Neural cell (in vitro differentiated cells): Measurements from ENCODE around the gene ABHD17A. TPM values are rescaled to one million over a fixed set of nuclear protein-coding genes. Genes with fewer than 3 reads are reported as not detected.

Experiments
- H2AFZ ChIP-seq: fragments of 200-600, 300-800 bp; sonication (generic), shearing (Covaris generic); 2 replicates; pipeline ENCODE4 v1.6.0; 2014; ENCODE audit warnings: low read depth, mild to moderate bottlenecking, antibody characterized with exemption, low read length, moderate library complexity
- H3F3A ChIP-seq: fragments of 200-600 bp; shearing (Covaris generic); 2 replicates; pipeline ENCODE4 v1.6.1; 2016; ENCODE audit warnings: mild to moderate bottlenecking, moderate library complexity, mixed read lengths, antibody characterized with exemption, low read length; ENCODE audit not compliant: insufficient read depth, poor library complexity, severe bottlenecking
- H3K27ac ChIP-seq: fragments of 200-600, 300-800 bp; sonication (generic), shearing (Covaris generic); 2 replicates; pipeline ENCODE4 v1.5.1; 2014; ENCODE audit warnings: mild to moderate bottlenecking, low read length, moderate library complexity
- H3K27me3 ChIP-seq: fragments of 300-800, 200-600 bp; sonication (generic), shearing (Covaris generic); 2 replicates; pipeline ENCODE4 v1.6.0; 2014; ENCODE audit warnings: mild to moderate bottlenecking, low read depth, low read length, moderate library complexity; ENCODE audit not compliant: insufficient read depth
- H3K36me3 ChIP-seq: fragments of 300-800, 200-600 bp; sonication (generic), shearing (Covaris generic); 2 replicates; pipeline ENCODE4 v1.5.1; 2014; ENCODE audit warnings: mild to moderate bottlenecking, antibody characterized with exemption, low read length, moderate library complexity; ENCODE audit not compliant: insufficient read depth
- H3K4me2 ChIP-seq: fragments of 300-800, 200-600 bp; sonication (generic), shearing (Covaris generic); 2 replicates; pipeline ENCODE4 v1.6.0; 2014; ENCODE audit warnings: mild to moderate bottlenecking, low read length
- H3K4me3 ChIP-seq: fragments of 300-800, 200-600 bp; sonication (generic), shearing (Covaris generic); 2 replicates; pipeline ENCODE4 v1.5.1; 2014; ENCODE audit warnings: mild to moderate bottlenecking, low read length, moderate library complexity
- H3K79me2 ChIP-seq: fragments of 200-600 bp; shearing (Covaris generic); replicated peaks from 2 replicates; pipeline ENCODE4 v1.6.0; 2014; ENCODE audit warnings: mild to moderate bottlenecking, low read length, moderate library complexity; ENCODE audit not compliant: insufficient read depth
- H3K9ac ChIP-seq: fragments of 300-800, 200-600 bp; sonication (generic), shearing (Covaris generic); 2 replicates; pipeline ENCODE4 v1.6.1; 2016; ENCODE audit warnings: mild to moderate bottlenecking, low read length, mixed read lengths
- H3K9me2 ChIP-seq: fragments of 200-600 bp; shearing (Covaris generic); 2 replicates; pipeline ENCODE4 v1.6.1; 2016; ENCODE audit warnings: mild to moderate bottlenecking, low read length, mixed read lengths; ENCODE audit not compliant: insufficient read depth
- H3K9me3 ChIP-seq: fragments of 200-600, 300-800 bp; sonication (generic), shearing (Covaris generic); 2 replicates; pipeline ENCODE4 v1.6.1; 2016; ENCODE audit warnings: mild to moderate bottlenecking, mixed run types, low read length, moderate library complexity, mixed read lengths
- H4K20me1 ChIP-seq: fragments of 200-600 bp; shearing (Covaris generic); 2 replicates; pipeline ENCODE4 v1.6.1; 2016; ENCODE audit warnings: mild to moderate bottlenecking, mixed run types; ENCODE audit not compliant: insufficient read depth
- EP300 ChIP-seq: fragments of 450-650 bp; conservative IDR thresholded peaks from 2 replicates; pipeline ENCODE4 v1.6.1; 2014; ENCODE audit warnings: antibody characterized with exemption, mild to moderate bottlenecking, moderate library complexity; ENCODE audit not compliant: poor library complexity, severe bottlenecking
- EZH2 ChIP-seq: fragments of 200-600, 300-800 bp; shearing (Covaris generic), sonication (generic); IDR thresholded peaks from 2 replicates; pipeline ENCODE4 v1.6.1; 2014; ENCODE audit warnings: antibody characterized with exemption, low read length, borderline replicate concordance, mild to moderate bottlenecking; ENCODE audit not compliant: insufficient read depth, poor library complexity, severe bottlenecking
- MXI1 ChIP-seq: fragments of 450-650 bp; conservative IDR thresholded peaks from 2 replicates; pipeline ENCODE4 v1.6.1; 2014; ENCODE audit warnings: antibody characterized with exemption, mild to moderate bottlenecking; ENCODE audit not compliant: poor library complexity, severe bottlenecking
- POLR2AphosphoS5 ChIP-seq: IDR thresholded peaks from 2 replicates; pipeline ENCODE4 v1.6.1; 2012
- RAD21 ChIP-seq: fragments of 450-650 bp; conservative IDR thresholded peaks from 2 replicates; pipeline ENCODE4 v1.6.1; 2014; ENCODE audit warnings: antibody characterized with exemption, mild to moderate bottlenecking, moderate library complexity
- SMC3 ChIP-seq: fragments of 450-650 bp; conservative IDR thresholded peaks from 2 replicates; pipeline ENCODE4 v1.6.1; 2014; ENCODE audit warnings: antibody characterized with exemption, mild to moderate bottlenecking, moderate library complexity; ENCODE audit not compliant: poor library complexity
- TAF1 ChIP-seq: IDR thresholded peaks from 2 replicates; pipeline ENCODE4 v1.6.1; 2012; ENCODE audit warnings: low read depth
- polyA plus RNA-seq: library from polyadenylated mRNA; depleted of rRNA; stranded (reverse); fragments of >200 nt; gene quantifications from 2 replicates; pipeline ENCODE4 v1.2.3, GENCODE V29; 2014
- TF ChIP-seq, protein P1 (sequence below): fragments of 450-650 bp; IDR thresholded peaks from 2 replicates; pipeline ENCODE4 v1.5.1; 2014; ENCODE audit warnings: antibody characterized with exemption, mild to moderate bottlenecking, moderate library complexity; ENCODE audit not compliant: poor library complexity, severe bottlenecking
- TF ChIP-seq, protein P2 (sequence below): IDR thresholded peaks from 2 replicates; pipeline ENCODE4 v1.6.1; 2012; ENCODE audit warnings: borderline replicate concordance

The ABHD17A gene
- polyA plus RNA-seq, 1 donor from 2014 or later: 116 TPM

DNA sequence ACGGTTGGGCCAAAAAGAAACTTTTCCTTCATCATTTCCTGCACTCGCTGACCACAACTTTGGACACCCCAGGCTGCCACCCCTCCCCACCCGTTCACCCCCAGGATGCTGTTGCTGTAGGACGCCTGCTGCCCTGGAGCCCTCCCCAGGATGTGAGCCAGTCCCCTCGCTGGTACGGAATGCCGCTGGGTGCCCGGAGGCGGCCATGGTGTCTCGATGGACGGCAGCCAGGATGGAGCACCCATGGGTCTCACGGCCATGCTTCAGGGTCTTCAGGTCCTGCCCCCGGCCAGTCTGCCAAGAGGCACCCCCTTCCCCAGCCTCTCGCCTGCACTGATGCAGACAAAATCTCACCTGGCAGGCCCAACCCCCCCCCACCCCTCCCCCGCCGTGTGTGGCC is 40.2 kb upstream of the ABHD17A start:
- no peak overlapping the region for H3K4me3 ChIP-seq
- H2AFZ ChIP-seq: no peak overlapping the region
- no peaks in the 10 kb centered on the region for H3K79me2 ChIP-seq
- H3K27me3 ChIP-seq: no peaks in the 10 kb centered on the region
- no peaks in the 10 kb centered on the region for H3F3A ChIP-seq
- no peaks in the 10 kb centered on the region for H3K36me3 ChIP-seq
- H4K20me1 ChIP-seq: no peaks in the 10 kb centered on the region
- H3K9ac ChIP-seq: no peak overlapping the region
- no peak overlapping the region for H3K27ac ChIP-seq
- no peak for TF ChIP-seq MXI1
- TF ChIP-seq, protein P1, sequence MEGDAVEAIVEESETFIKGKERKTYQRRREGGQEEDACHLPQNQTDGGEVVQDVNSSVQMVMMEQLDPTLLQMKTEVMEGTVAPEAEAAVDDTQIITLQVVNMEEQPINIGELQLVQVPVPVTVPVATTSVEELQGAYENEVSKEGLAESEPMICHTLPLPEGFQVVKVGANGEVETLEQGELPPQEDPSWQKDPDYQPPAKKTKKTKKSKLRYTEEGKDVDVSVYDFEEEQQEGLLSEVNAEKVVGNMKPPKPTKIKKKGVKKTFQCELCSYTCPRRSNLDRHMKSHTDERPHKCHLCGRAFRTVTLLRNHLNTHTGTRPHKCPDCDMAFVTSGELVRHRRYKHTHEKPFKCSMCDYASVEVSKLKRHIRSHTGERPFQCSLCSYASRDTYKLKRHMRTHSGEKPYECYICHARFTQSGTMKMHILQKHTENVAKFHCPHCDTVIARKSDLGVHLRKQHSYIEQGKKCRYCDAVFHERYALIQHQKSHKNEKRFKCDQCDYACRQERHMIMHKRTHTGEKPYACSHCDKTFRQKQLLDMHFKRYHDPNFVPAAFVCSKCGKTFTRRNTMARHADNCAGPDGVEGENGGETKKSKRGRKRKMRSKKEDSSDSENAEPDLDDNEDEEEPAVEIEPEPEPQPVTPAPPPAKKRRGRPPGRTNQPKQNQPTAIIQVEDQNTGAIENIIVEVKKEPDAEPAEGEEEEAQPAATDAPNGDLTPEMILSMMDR: no peak
- TF ChIP-seq RAD21: no peak
- TF ChIP-seq POLR2AphosphoS5: no peak
- no peak for TF ChIP-seq TAF1
- no peak for TF ChIP-seq EZH2
- TF ChIP-seq EP300: no peak
- TF ChIP-seq, protein P2, sequence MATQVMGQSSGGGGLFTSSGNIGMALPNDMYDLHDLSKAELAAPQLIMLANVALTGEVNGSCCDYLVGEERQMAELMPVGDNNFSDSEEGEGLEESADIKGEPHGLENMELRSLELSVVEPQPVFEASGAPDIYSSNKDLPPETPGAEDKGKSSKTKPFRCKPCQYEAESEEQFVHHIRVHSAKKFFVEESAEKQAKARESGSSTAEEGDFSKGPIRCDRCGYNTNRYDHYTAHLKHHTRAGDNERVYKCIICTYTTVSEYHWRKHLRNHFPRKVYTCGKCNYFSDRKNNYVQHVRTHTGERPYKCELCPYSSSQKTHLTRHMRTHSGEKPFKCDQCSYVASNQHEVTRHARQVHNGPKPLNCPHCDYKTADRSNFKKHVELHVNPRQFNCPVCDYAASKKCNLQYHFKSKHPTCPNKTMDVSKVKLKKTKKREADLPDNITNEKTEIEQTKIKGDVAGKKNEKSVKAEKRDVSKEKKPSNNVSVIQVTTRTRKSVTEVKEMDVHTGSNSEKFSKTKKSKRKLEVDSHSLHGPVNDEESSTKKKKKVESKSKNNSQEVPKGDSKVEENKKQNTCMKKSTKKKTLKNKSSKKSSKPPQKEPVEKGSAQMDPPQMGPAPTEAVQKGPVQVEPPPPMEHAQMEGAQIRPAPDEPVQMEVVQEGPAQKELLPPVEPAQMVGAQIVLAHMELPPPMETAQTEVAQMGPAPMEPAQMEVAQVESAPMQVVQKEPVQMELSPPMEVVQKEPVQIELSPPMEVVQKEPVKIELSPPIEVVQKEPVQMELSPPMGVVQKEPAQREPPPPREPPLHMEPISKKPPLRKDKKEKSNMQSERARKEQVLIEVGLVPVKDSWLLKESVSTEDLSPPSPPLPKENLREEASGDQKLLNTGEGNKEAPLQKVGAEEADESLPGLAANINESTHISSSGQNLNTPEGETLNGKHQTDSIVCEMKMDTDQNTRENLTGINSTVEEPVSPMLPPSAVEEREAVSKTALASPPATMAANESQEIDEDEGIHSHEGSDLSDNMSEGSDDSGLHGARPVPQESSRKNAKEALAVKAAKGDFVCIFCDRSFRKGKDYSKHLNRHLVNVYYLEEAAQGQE: no peak
- no peak for TF ChIP-seq SMC3
- no peaks in the 10 kb centered on the region for H3K9me3 ChIP-seq
- no peaks in the 10 kb centered on the region for H3K9me2 ChIP-seq
- H3K4me2 ChIP-seq: no peak overlapping the region

DNA sequence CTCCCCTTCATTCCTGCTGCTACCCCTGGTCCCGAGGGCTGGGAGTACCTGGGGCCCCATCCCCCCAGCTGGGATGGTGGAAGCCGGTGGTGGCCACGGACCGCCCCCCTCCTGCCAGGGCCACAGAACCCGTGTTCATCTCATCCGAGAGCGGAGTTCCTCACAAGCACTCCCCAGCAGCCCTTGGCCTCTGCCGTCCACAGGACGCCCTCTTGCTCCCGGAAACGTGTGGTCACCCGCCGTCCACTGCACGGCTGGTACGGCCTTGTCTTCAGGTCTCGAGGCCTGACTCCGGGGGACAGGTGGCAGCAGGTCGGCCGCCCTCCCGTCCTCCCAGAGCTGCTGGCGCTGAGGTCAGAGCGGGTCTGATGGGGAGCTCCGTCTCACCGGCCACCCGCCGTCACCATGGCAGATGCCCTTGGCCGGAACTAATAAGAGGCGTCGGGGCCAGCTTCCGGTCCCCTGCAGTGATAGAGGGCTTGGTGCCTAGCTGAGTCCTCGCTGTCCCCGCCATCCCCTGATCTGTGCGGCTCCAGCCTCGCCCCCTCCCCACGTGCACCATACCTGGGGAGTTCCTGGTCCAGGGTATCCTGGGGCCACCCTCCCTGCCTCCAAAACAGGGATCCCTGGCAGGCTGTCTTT is 39.1 kb upstream of the ABHD17A start:
- H3K9me3 ChIP-seq: no peaks in the 10 kb centered on the region
- no peak overlapping the region for H2AFZ ChIP-seq
- no peaks in the 10 kb centered on the region for H3K36me3 ChIP-seq

More for the DNA sequence above, 39.1 kb upstream of the ABHD17A start:
- Histone ChIP-seq H3F3A (no peaks in the 10 kb centered on the region), H3K9me2 (no peaks in the 10 kb centered on the region), H3K27me3 (no peaks in the 10 kb centered on the region), H3K4me3 (no peak overlapping the region), H4K20me1 (no peaks in the 10 kb centered on the region), H3K9ac (no peak overlapping the region), H3K79me2 (no peaks in the 10 kb centered on the region), H3K27ac (no peak overlapping the region), H3K4me2 (no peak overlapping the region)
- TF ChIP-seq EZH2 (no peak), MXI1 (no peak), SMC3 (no peak)
- TF ChIP-seq, protein P2: no peak
